ENCODE measurements around the gene ERN1.

The ERN1 gene

DNA sequence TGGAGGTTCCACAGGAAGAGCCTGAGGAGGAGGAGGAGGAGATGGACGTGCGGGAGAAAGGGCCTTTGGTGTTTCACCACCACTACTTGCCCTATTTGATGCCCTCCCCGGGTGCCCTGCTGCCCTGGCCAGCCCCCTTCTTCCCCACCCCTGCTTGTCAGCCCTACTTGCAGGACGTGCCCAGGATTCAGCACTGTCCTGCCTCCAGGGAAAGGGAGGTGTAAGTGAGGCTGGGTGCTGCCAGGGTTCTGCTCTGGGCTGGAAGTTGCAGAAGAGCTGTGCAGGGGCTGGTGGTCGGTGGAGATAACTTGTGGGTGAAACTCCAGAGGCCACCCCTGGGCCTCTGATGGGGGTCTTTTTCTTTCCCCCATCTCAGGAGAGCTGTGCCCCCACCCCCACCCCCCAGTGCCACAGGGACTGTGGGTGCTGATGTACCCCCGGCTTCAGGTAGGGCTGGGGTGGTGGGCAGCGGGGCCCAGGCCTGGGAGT, 128.8 kb downstream of the ERN1 start:
- H3K27ac ChIP-seq (ENCODE audit: low read depth, low read length), result no peak overlapping the region

GRCh38 chr17:63999680-64000531, 130.0 kb downstream of the ERN1 start:
- Histone ChIP-seq H3K4me1 (ENCODE audit: control insufficient read depth, insufficient read depth, low read length) (no peaks in the 10 kb centered on the region), H3K27me3 (ENCODE audit: control insufficient read depth, insufficient read depth, low read length) (peaks cover 16% of the 10 kb centered on the region), H3K4me3 (ENCODE audit: low read length) (no peak overlapping the region), H3K9ac (ENCODE audit: low read length) (no peak overlapping the region), H3K27ac (ENCODE audit: low read depth, low read length) (no peak overlapping the region), H3K36me3 (ENCODE audit: control insufficient read depth, insufficient read depth, low read length) (no peaks in the 10 kb centered on the region)

More for the DNA sequence above, 128.8 kb downstream of the ERN1 start:
- Histone ChIP-seq H3K4me3 (ENCODE audit: low read length) (no peak overlapping the region), H3K36me3 (ENCODE audit: control insufficient read depth, insufficient read depth, low read length) (no peaks in the 10 kb centered on the region), H3K27me3 (ENCODE audit: control insufficient read depth, insufficient read depth, low read length) (peaks cover 14% of the 10 kb centered on the region), H3K4me1 (ENCODE audit: control insufficient read depth, insufficient read depth, low read length) (no peaks in the 10 kb centered on the region), H3K9ac (ENCODE audit: low read length) (no peak overlapping the region)

- peak overlapping the region; percentile 78 for H3K4me3 ChIP-seq (ENCODE audit: low read length)
- H3K27me3 ChIP-seq (ENCODE audit: control insufficient read depth, insufficient read depth, low read length), result peaks cover 16% of the 10 kb centered on the region
- H3K4me1 ChIP-seq (ENCODE audit: control insufficient read depth, insufficient read depth, low read length), result no peaks in the 10 kb centered on the region
Measured at GRCh38 chr17:63998721-63999679, 130.9 kb downstream of the ERN1 start.

GRCh38 chr17:63998050-63998720, 131.8 kb downstream of the ERN1 start, which contains the start of gene PRR29:
Gene PRR29 (plus strand): TSS chr17:63998351. CDS start chr17:63998365, 14 bp downstream.
- Histone ChIP-seq H3K27me3 (ENCODE audit: control insufficient read depth, insufficient read depth, low read length) (peaks cover 19% of the 10 kb centered on the region), H3K36me3 (ENCODE audit: control insufficient read depth, insufficient read depth, low read length) (no peaks in the 10 kb centered on the region), H3K4me3 (ENCODE audit: low read length) (peak within 1 kb of the TSS; percentile 78), H3K4me1 (ENCODE audit: control insufficient read depth, insufficient read depth, low read length) (no peaks in the 10 kb centered on the region), H3K27ac (ENCODE audit: low read depth, low read length) (no peak within 1 kb of the TSS), H3K9ac (ENCODE audit: low read length) (no peak within 1 kb of the TSS)

More at GRCh38 chr17:63998721-63999679, 130.9 kb downstream of the ERN1 start:
- Histone ChIP-seq H3K36me3 (ENCODE audit: control insufficient read depth, insufficient read depth, low read length) (no peaks in the 10 kb centered on the region), H3K9ac (ENCODE audit: low read length) (no peak overlapping the region), H3K27ac (ENCODE audit: low read depth, low read length) (no peak overlapping the region)

DNA sequence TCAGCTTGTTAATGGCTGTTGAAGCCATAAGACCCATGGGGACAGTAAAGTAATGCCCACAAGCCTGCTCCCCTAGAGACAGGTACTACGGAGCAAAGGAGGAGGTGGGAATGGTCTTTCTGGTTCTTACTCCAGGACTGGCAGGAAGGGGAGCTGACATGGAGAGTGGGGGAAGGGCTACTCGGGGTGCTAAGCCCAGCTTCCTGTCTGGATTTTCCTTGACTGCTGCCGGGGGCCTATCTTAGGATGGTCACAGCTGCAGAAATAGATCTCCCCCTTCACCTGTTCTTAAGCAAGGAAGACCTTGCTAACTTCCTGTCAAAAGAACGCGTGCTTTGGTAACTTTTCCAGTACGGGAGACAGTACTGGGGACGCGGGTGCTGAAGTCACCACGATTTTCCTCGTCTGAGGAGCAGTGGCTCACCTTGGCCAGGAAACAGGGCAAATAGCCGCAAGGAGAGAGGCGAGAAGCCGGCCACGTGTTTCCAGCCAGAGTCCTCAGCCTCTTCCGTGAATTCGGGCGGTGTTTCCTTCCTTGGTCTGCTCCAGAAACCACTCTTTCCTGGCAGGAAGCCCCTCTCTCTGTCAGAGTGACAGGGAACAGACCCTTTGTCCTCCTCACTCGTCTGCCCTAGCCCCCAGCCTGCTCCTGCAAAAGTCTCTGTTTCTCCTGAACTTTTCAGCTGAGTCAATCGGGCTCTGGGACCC, 132.4 kb downstream of the ERN1 start:
- H3K27me3 ChIP-seq (ENCODE audit: control insufficient read depth, insufficient read depth, low read length), result peaks cover 19% of the 10 kb centered on the region
- H3K9ac ChIP-seq (ENCODE audit: low read length), result no peak overlapping the region
- H3K27ac ChIP-seq (ENCODE audit: low read depth, low read length), result no peak overlapping the region
- H3K4me1 ChIP-seq (ENCODE audit: control insufficient read depth, insufficient read depth, low read length), result no peaks in the 10 kb centered on the region
- no peaks in the 10 kb centered on the region for H3K36me3 ChIP-seq (ENCODE audit: control insufficient read depth, insufficient read depth, low read length)
- H3K4me3 ChIP-seq (ENCODE audit: low read length), result peak overlapping the region; percentile 78

- Histone ChIP-seq H3K36me3 (ENCODE audit: control insufficient read depth, insufficient read depth, low read length) (no peaks in the 10 kb centered on the region), H3K27ac (ENCODE audit: low read depth, low read length) (no peak overlapping the region), H3K27me3 (ENCODE audit: control insufficient read depth, insufficient read depth, low read length) (peaks cover 19% of the 10 kb centered on the region), H3K4me1 (ENCODE audit: control insufficient read depth, insufficient read depth, low read length) (no peaks in the 10 kb centered on the region), H3K4me3 (ENCODE audit: low read length) (no peak overlapping the region), H3K9ac (ENCODE audit: low read length) (no peak overlapping the region)
Measured at GRCh38 chr17:63996430-63997182, 133.3 kb downstream of the ERN1 start.

- H3K4me1 ChIP-seq (ENCODE audit: control insufficient read depth, insufficient read depth, low read length), result no peaks in the 10 kb centered on the region
- H3K36me3 ChIP-seq (ENCODE audit: control insufficient read depth, insufficient read depth, low read length), result no peaks in the 10 kb centered on the region
- no peak overlapping the region for H3K27ac ChIP-seq (ENCODE audit: low read depth, low read length)
- no peak overlapping the region for H3K9ac ChIP-seq (ENCODE audit: low read length)
- no peak overlapping the region for H3K4me3 ChIP-seq (ENCODE audit: low read length)
- peaks cover 21% of the 10 kb centered on the region for H3K27me3 ChIP-seq (ENCODE audit: control insufficient read depth, insufficient read depth, low read length)
Measured at GRCh38 chr17:63995626-63996025, 134.3 kb downstream of the ERN1 start.

GRCh38 chr17:63993368-63993985, 136.5 kb downstream of the ERN1 start:
- Histone ChIP-seq H3K4me3 (ENCODE audit: low read length) (no peak overlapping the region), H3K27me3 (ENCODE audit: control insufficient read depth, insufficient read depth, low read length) (peaks cover 22% of the 10 kb centered on the region), H3K9ac (ENCODE audit: low read length) (no peak overlapping the region), H3K4me1 (ENCODE audit: control insufficient read depth, insufficient read depth, low read length) (no peaks in the 10 kb centered on the region), H3K36me3 (ENCODE audit: control insufficient read depth, insufficient read depth, low read length) (no peaks in the 10 kb centered on the region), H3K27ac (ENCODE audit: low read depth, low read length) (no peak overlapping the region)

DNA sequence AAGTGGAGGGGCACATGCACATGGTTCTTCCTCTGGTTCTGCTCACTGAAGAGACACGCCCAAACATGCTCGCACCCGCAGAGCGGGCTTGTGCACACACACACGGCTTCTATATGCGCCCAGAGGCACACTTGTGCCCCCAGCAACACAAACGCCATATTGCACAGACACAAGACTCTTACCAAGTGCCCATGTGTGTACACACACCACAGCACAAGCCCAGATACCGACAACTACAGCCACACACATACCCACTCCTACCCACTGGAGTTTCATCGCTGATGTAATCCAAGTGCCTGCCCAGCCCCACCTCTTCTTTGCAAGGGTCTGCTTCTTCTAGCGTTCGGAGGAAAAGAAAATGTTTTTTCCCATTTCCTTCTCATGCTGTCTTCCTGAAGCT, 138.3 kb downstream of the ERN1 start:
- no peak overlapping the region for H3K4me3 ChIP-seq (ENCODE audit: low read length)
- no peaks in the 10 kb centered on the region for H3K36me3 ChIP-seq (ENCODE audit: control insufficient read depth, insufficient read depth, low read length)
- peaks cover 12% of the 10 kb centered on the region for H3K27me3 ChIP-seq (ENCODE audit: control insufficient read depth, insufficient read depth, low read length)
- no peaks in the 10 kb centered on the region for H3K4me1 ChIP-seq (ENCODE audit: control insufficient read depth, insufficient read depth, low read length)
- no peak overlapping the region for H3K9ac ChIP-seq (ENCODE audit: low read length)
- no peak overlapping the region for H3K27ac ChIP-seq (ENCODE audit: low read depth, low read length)

GRCh38 chr17:63989622-63990345, 140.2 kb downstream of the ERN1 start:
- H3K27me3 ChIP-seq (ENCODE audit: control insufficient read depth, insufficient read depth, low read length), result peaks cover 10% of the 10 kb centered on the region
- no peaks in the 10 kb centered on the region for H3K4me1 ChIP-seq (ENCODE audit: control insufficient read depth, insufficient read depth, low read length)
- H3K36me3 ChIP-seq (ENCODE audit: control insufficient read depth, insufficient read depth, low read length), result no peaks in the 10 kb centered on the region
- H3K27ac ChIP-seq (ENCODE audit: low read depth, low read length), result peak overlapping the region; percentile 63
- no peak overlapping the region for H3K9ac ChIP-seq (ENCODE audit: low read length)
- H3K4me3 ChIP-seq (ENCODE audit: low read length), result peak overlapping the region; percentile 1

Measured in rectal smooth muscle tissue (tissue), 1 donor.